HAP-1 (cell line): Measurements from ENCODE around the gene PDPR.
"Not testable (repeated sequence)": the region's sequence is repeated elsewhere in the genome, so short reads cannot be mapped to it uniquely, and the experiment has no call there.

ENCODE experiments used
- DNase-seq, 2 experiments: peaks; one replicate each; pipeline ENCODE4 v3.0.0-alpha.2; 2016 to 2020; ENCODE audit warnings: low spot score in 2 of 2
- H3K27me3 ChIP-seq: fragments of 250-450 bp; sonication (Bioruptor Pico); 2 replicates; pipeline ENCODE4 v1.5.1; 2020; ENCODE audit warnings: low read depth, mild to moderate bottlenecking, moderate library complexity
- H3K36me3 ChIP-seq: fragments of 250-450 bp; sonication (Bioruptor Pico); replicated peaks from 2 replicates; pipeline ENCODE4 v1.5.1; 2020; ENCODE audit warnings: mild to moderate bottlenecking
- H3K4me1 ChIP-seq: fragments of 250-450 bp; sonication (Bioruptor Pico); 2 replicates; pipeline ENCODE4 v1.5.1; 2020; ENCODE audit warnings: mild to moderate bottlenecking
- H3K4me3 ChIP-seq: fragments of 250-450 bp; sonication (Bioruptor Pico); 2 replicates; pipeline ENCODE4 v1.5.1; 2020; ENCODE audit warnings: mild to moderate bottlenecking, moderate library complexity
- H3K9me3 ChIP-seq: fragments of 250-450 bp; sonication (Bioruptor Pico); 2 replicates; pipeline ENCODE4 v1.5.1; 2020; ENCODE audit warnings: mild to moderate bottlenecking, moderate library complexity
- in situ Hi-C: fragments of 300-500 bp; cut with MboI; formaldehyde crosslinking; loops from 3 replicates; pipeline ENCODE4 v1.14.3; 2020; ENCODE audit warnings: low sequenced_read_pairs, inconsistent platforms, mixed read lengths

Gene PDPR

DNA sequence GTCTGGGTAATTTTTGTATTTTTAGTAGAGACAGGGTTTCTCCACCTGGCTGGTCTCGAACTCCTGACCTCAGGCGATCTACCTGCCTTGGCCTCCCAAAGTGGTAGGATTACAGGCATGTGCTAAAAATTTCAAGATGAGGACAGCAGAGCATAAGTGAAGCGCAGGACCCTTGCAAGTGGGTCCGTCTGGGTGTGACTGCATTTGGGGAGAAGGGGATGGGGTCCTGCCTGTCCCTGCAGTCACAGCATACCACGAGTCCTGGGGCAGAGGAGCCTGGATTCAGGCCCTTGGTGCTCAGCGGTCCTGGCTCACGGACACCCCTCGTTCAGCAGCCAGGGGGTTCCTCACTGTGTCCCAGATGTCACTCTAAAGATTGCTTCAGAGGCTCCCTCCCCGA lies 84.1 kb downstream of the PDPR start:
- in situ Hi-C loops, H3K36me3 ChIP-seq: not testable (repeated sequence)

DNA sequence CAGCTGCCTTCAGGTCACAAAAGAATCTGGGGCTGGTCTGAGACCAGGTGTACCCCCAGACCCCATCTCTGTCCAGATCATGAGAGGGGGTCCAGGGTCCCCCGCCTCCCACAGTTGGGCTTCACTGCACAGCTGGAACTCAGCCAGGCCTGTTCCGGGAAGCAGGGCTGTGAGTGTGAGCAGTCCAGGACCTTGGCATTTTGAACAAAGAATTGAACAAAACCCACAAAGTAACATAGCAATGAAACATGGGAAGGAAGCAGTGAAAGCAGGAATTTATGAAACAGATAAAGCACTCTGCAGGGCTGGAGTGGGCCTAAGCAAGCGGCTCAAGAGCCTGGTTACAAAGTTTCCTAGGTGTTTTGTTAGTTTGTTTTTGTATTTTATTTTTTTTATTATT lies 84.5 kb downstream of the PDPR start:
- DNase-seq, H3K4me3 ChIP-seq, in situ Hi-C loops, H3K4me1 ChIP-seq, H3K9me3 ChIP-seq, H3K36me3 ChIP-seq, H3K27me3 ChIP-seq: not testable (repeated sequence)

More for the DNA sequence above, 84.1 kb downstream of the PDPR start:
- H3K27me3 ChIP-seq, H3K4me1 ChIP-seq, DNase-seq, H3K4me3 ChIP-seq, H3K9me3 ChIP-seq: not testable (repeated sequence)

GRCh38 chr16:70199170-70199569 lies 85.0 kb downstream of the PDPR start:
- DNase-seq, H3K27me3 ChIP-seq, H3K9me3 ChIP-seq, in situ Hi-C loops, H3K36me3 ChIP-seq, H3K4me3 ChIP-seq, H3K4me1 ChIP-seq: not testable (repeated sequence)

DNA sequence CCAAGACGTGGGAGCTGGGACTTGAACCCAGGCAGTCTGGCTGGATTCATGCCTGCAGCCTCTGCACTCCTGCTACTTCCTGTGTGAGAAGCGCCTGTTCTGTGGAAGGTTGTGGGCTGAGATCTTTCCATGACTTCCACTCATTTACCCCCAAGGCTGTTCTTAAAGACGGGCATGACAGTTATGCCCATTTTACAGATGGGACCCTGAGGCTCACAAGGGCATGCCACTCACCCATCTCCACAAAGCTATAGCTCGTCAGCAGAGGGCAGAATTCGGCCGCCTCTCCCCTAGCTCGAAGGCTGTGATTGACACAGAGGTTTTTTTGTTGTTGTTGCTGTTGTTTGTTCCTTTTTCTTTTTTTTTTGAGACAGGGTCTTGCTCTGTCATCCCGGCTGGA lies 85.9 kb downstream of the PDPR start:
- in situ Hi-C loops, H3K9me3 ChIP-seq, H3K4me3 ChIP-seq, DNase-seq, H3K36me3 ChIP-seq, H3K4me1 ChIP-seq, H3K27me3 ChIP-seq: not testable (repeated sequence)

- H3K36me3 ChIP-seq, DNase-seq, in situ Hi-C loops, H3K9me3 ChIP-seq, H3K27me3 ChIP-seq, H3K4me1 ChIP-seq, H3K4me3 ChIP-seq: not testable (repeated sequence)
These were observed 89.4 kb downstream of the PDPR start for GRCh38 chr16:70203508-70203907.

DNA sequence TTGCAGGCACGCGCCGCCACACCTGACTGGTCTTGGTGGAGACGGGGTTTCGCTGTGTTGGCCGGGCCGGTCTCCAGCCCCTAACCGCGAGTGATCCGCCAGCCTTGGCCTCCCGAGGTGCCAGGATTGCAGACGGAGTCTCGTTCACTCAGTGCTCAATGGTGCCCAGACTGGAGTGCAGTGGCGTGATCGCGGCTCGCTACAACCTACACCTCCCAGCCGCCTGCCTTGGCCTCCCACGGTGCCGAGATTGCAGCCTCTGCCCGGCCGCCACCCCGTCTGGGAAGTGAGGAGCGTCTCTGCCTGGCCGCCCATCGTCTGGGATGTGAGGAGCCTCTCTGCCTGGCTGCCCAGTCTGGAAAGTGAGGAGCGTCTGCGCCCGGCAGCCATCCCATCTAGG lies 89.9 kb downstream of the PDPR start:
- H3K4me3 ChIP-seq, H3K4me1 ChIP-seq, H3K27me3 ChIP-seq, in situ Hi-C loops, DNase-seq, H3K9me3 ChIP-seq, H3K36me3 ChIP-seq: not testable (repeated sequence)

DNA sequence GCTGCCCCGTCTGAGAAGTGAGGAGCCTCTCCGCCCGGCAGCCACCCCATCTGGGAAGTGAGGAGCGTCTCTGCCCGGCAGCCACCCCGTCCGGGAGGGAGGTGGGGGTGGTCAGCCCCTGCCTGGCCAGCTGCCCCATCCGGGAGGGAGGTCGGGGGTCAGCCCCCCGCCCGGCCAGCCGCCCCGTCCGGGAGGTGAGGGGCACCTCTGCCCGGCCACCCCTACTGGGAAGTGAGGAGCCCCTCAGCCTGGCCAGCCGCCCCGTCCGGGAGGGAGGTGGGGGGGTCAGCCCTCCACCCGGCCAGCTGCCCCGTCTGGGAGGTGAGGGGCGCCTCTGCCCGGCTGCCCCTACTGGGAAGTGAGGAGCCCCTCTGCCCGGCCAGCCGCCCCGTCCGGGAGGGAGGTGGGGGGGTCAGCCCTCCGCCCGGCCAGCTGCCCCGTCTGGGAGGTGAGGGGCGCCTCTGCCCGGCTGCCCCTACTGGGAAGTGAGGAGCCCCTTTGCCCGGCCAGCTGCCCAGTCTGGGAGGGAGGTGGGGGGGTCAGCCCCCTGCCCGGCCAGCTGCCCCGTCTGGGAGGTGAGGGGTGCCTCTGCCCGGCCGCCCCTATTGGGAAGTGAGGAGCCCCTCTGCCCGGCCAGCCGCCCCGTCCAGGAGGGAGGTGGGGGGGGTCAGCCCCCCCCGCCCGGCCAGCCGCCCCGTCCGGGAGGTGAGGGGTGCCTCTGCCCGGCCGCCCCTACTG lies 90.7 kb downstream of the PDPR start:
- H3K27me3 ChIP-seq, H3K4me1 ChIP-seq, H3K36me3 ChIP-seq, H3K4me3 ChIP-seq, H3K9me3 ChIP-seq, DNase-seq, in situ Hi-C loops: not testable (repeated sequence)

DNA sequence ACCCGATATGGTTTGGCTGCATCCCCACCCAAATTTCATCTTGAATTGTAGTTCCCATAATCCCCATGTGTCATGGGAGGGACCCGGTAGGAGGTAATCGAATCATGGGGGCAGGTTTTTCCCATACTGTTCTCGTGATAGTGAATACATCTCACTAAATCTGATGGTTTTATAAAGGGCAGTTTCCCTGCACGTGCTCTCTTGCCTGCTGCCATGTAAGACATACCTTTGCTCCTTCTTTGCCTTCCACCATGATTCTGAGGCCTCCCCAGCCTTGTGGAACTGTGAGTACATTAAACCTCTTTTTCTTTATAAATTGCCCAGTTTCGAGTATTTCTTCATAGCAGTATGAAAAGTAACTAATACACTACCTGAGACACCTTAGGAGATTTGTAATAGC lies 92.2 kb downstream of the PDPR start:
- DNase-seq, in situ Hi-C loops, H3K4me3 ChIP-seq, H3K4me1 ChIP-seq, H3K9me3 ChIP-seq, H3K27me3 ChIP-seq, H3K36me3 ChIP-seq: not testable (repeated sequence)
